ENCODE measurements around the gene TRAPPC3.

TRAPPC3 gene

GRCh38 chr1:36175137-36176095, 26.1 kb upstream of the TRAPPC3 start:
- peak in 1 of 2 experiments; percentile 4 for TF ChIP-seq CTCF (IDR thresholded peaks at IDR 0.05)
- Histone ChIP-seq H3K36me3 (peaks cover 82 to 100% (median 98%) of the 10 kb centered on the region in 3 donors), H3K27ac (peak overlapping the region; percentile 81 to 87), H3K4me1 (peaks cover 4 to 35% (median 22%) of the 10 kb centered on the region in 4 donors), H3K4me3 (no peak overlapping the region), H3K27me3 (no peaks in the 10 kb centered on the region), H3K9me3 (no peaks in the 10 kb centered on the region)
- intact Hi-C loops (cut with DNase I; ENCODE audit: low total_unique reads), result no loop called here
- peak; percentile 41 to 84 for DNase-seq

DNA sequence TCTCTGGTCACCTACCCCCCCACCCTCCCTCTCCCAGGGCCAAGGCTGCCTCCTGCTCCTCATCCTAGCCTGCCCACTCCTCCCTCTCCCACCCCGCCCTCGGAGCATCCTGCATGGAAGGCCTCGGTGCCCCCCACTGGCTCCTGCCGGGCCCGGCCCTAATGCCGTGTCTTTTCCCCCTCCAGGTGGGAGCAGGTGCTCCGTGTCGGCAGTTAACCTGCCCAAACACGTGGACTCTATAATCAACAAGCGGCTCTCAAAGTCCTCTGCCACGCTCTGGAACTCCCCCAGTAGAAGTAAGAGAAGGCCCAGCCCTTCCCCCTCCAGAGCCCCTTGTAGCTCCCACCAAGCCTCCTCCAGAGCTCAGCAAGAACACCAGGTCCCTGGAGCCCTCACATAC, 25.4 kb upstream of the TRAPPC3 start:
- Histone ChIP-seq H3K9me3 (no peaks in the 10 kb centered on the region), H3K27me3 (no peaks in the 10 kb centered on the region), H3K36me3 (peaks cover 77 to 96% (median 91%) of the 10 kb centered on the region in 3 donors), H3K27ac (peak overlapping the region; percentile 81 to 87), H3K4me3 (no peak overlapping the region), H3K4me1 (peaks cover 4 to 41% (median 25%) of the 10 kb centered on the region in 4 donors)
- no peak for DNase-seq
- no peak for TF ChIP-seq CTCF (IDR thresholded peaks at IDR 0.05)
- intact Hi-C loops (cut with DNase I; ENCODE audit: low total_unique reads), result no loop called here

- Histone ChIP-seq H3K4me3 (no peak overlapping the region), H3K9me3 (no peaks in the 10 kb centered on the region), H3K36me3 (peaks cover 59 to 79% (median 74%) of the 10 kb centered on the region in 3 donors), H3K27ac (peak overlapping the region; percentile 16 to 18), H3K4me1 (peaks cover 4 to 51% (median 36%) of the 10 kb centered on the region in 4 donors), H3K27me3 (no peaks in the 10 kb centered on the region)
- intact Hi-C loops (cut with DNase I; ENCODE audit: low total_unique reads), result no loop called here
- no peak for DNase-seq
- TF ChIP-seq CTCF (IDR thresholded peaks at IDR 0.05), result no peak
Measured at GRCh38 chr1:36172983-36173382, 23.7 kb upstream of the TRAPPC3 start.

GRCh38 chr1:36172017-36172747, 22.9 kb upstream of the TRAPPC3 start:
- Histone ChIP-seq H3K27me3 (no peaks in the 10 kb centered on the region), H3K9me3 (no peaks in the 10 kb centered on the region), H3K4me3 (no peak overlapping the region), H3K36me3 (peaks cover 51 to 79% (median 74%) of the 10 kb centered on the region in 3 donors), H3K4me1 (peaks cover 4 to 59% (median 42%) of the 10 kb centered on the region in 4 donors), H3K27ac (peak overlapping the region; percentile 16 to 18)
- DNase-seq, result no peak
- TF ChIP-seq CTCF (IDR thresholded peaks at IDR 0.05), result no peak
- intact Hi-C loops (cut with DNase I; ENCODE audit: low total_unique reads), result no loop called here

- Histone ChIP-seq H3K36me3 (peaks cover 41 to 67% (median 61%) of the 10 kb centered on the region in 3 donors), H3K27me3 (no peaks in the 10 kb centered on the region), H3K4me3 (no peak overlapping the region), H3K4me1 (peaks cover 4 to 68% (median 51%) of the 10 kb centered on the region in 4 donors), H3K9me3 (no peaks in the 10 kb centered on the region), H3K27ac (peak overlapping the region; percentile 49 to 51)
- intact Hi-C loops (cut with DNase I; ENCODE audit: low total_unique reads), result no loop called here
- no peak for DNase-seq
- no peak for TF ChIP-seq CTCF (IDR thresholded peaks at IDR 0.05)
Measured at GRCh38 chr1:36170643-36171412, 21.5 kb upstream of the TRAPPC3 start.
